K562 (cell line): ENCODE measurements around the gene AJAP1. TPM values are rescaled to one million over a fixed set of nuclear protein-coding genes. Genes with fewer than 3 reads are reported as not detected.

Experiments used
- ATAC-seq: fragments of 200-7000 bp; cut with Tn5 transposase; 3 replicates; pipeline ENCODE4 v1.9.1; 2020; ENCODE audit warnings: moderate library complexity
- BruUV-seq: library from RNA; stranded (reverse); fragments of 400-500 nt; replicated peaks from 2 replicates; lab custom pipeline; 2021; lab: Mats Ljungman, UMichigan
- CTCF ChIA-PET: fragments of 300-600 bp; formaldehyde crosslinking; extraction: SDS; loops from one replicate; lab custom pipeline; 2021; ENCODE audit warnings: low intra/inter-chr PET ratio; lab: Yijun Ruan, JAX
- POLR2A ChIA-PET: fragments of 300-600, 350-650 bp; sonication (Branson Sonifier 250); formaldehyde crosslinking; extraction: SDS; loops from one replicate; lab custom pipeline; 2021; ENCODE audit warnings: antibody characterized with exemption, inconsistent platforms; lab: Yijun Ruan, JAX
- DNase-seq, 4 experiments: peaks; one replicate each; pipeline versions ENCODE4 v3.0.0 to v3.0.0-alpha.2; 2011 to 2018; ENCODE audit warnings: low spot score in 3 of 4, mixed read lengths in 3 of 4; ENCODE audit errors: extremely low read depth in 1 of 4
- FAIRE-seq: peaks from 2 replicates; lab custom pipeline; 2011; peaks lifted over from hg19 to GRCh38; lab: Jason Lieb, UNC
- H2AFZ ChIP-seq: 2 replicates; pipeline ENCODE4 v1.6.0; 2011; ENCODE audit warnings: low read depth, low read length, control low read depth, inconsistent platforms
- H3K27ac ChIP-seq: fragments of 200-600 bp; 3 replicates; pipeline ENCODE4 v1.8.0; 2011; ENCODE audit warnings: low read depth, mild to moderate bottlenecking, control low read depth, inconsistent platforms, low read length, moderate library complexity, mixed read lengths; ENCODE audit errors: extremely low read depth
- H3K27me3 ChIP-seq, 2 experiments: fragments of 300-600 bp in 1 of 2; 2 replicates in 1 of 2; 3 replicates in 1 of 2; pipeline versions ENCODE4 v1.6.0 to v1.8.0; 2011; ENCODE audit warnings: inconsistent platforms in 2 of 2, low read length in 2 of 2, mild to moderate bottlenecking in 1 of 2, mixed read lengths in 1 of 2, moderate library complexity in 1 of 2; ENCODE audit not compliant: control insufficient read depth in 2 of 2, insufficient read depth in 2 of 2
- H3K36me3 ChIP-seq: fragments of 300-600 bp; 3 replicates; pipeline ENCODE4 v1.8.0; 2011; ENCODE audit warnings: mild to moderate bottlenecking, low read length, inconsistent platforms; ENCODE audit not compliant: control insufficient read depth, insufficient read depth
- H3K4me1 ChIP-seq, 2 experiments: fragments of 200-600 bp in 1 of 2; replicated peaks in 1 of 2; 2 replicates in 1 of 2; 3 replicates in 1 of 2; pipeline versions ENCODE4 v1.5.1 to v1.8.0; 2011; ENCODE audit warnings: inconsistent platforms in 2 of 2, low read length in 2 of 2, mild to moderate bottlenecking in 1 of 2, mixed read lengths in 1 of 2, moderate library complexity in 1 of 2; ENCODE audit not compliant: control insufficient read depth in 2 of 2, insufficient read depth in 2 of 2
- H3K4me2 ChIP-seq: 2 replicates; pipeline ENCODE4 v1.6.1; 2011; ENCODE audit warnings: low read length, control low read depth, inconsistent platforms, mixed read lengths; ENCODE audit not compliant: insufficient read depth
- H3K4me3 ChIP-seq: fragments of 200-600 bp; sonication (generic), shearing (Covaris generic); 2 replicates; pipeline ENCODE4 v1.5.1; 2016; ENCODE audit warnings: control low read depth, inconsistent platforms
- H3K79me2 ChIP-seq: fragments of 200-600 bp; 3 replicates; pipeline ENCODE4 v1.8.0; 2011; ENCODE audit warnings: low read length, inconsistent platforms; ENCODE audit not compliant: control insufficient read depth, insufficient read depth
- H3K9ac ChIP-seq, 2 experiments: 2 replicates each; pipeline versions ENCODE4 v1.6.0 to v1.6.1; 2011; ENCODE audit warnings: low read depth in 2 of 2, low read length in 2 of 2, control low read depth in 1 of 2, inconsistent platforms in 1 of 2, mild to moderate bottlenecking in 1 of 2, mixed read lengths in 1 of 2; ENCODE audit not compliant: insufficient read depth in 1 of 2
- H3K9me1 ChIP-seq: one replicate; pipeline ENCODE4 v1.6.0; 2011; ENCODE audit warnings: inconsistent platforms, mild to moderate bottlenecking, low read length, moderate library complexity; ENCODE audit not compliant: control insufficient read depth, insufficient read depth
- H3K9me3 ChIP-seq: replicated peaks from 2 replicates; pipeline ENCODE4 v1.5.1; 2011; ENCODE audit warnings: low read depth, low read length, inconsistent platforms; ENCODE audit not compliant: control insufficient read depth, insufficient read depth
- H4K20me1 ChIP-seq: replicated peaks from 2 replicates; pipeline ENCODE4 v1.6.1; 2011; ENCODE audit warnings: low read length, inconsistent platforms, mixed read lengths; ENCODE audit not compliant: control insufficient read depth, insufficient read depth
- NONO ChIP-seq, 2 experiments: fragments of 200-400 bp in 1 of 2; fragments of 450-650 bp in 1 of 2; formaldehyde crosslinking in 1 of 2; IDR thresholded peaks; 2 replicates each; pipeline ENCODE4 v1.6.1; 2017; ENCODE audit warnings: low read depth in 2 of 2, mild to moderate bottlenecking in 2 of 2, moderate library complexity in 2 of 2, low read length in 1 of 2
- RBM34 ChIP-seq: fragments of 200-400 bp; formaldehyde crosslinking; IDR thresholded peaks from 2 replicates; pipeline ENCODE4 v1.6.1; 2018; ENCODE audit warnings: low read length, borderline replicate concordance; ENCODE audit not compliant: insufficient read depth
- RERE ChIP-seq: sonication (generic); formaldehyde crosslinking; IDR thresholded peaks from 2 replicates; pipeline ENCODE4 v1.8.0; 2023; ENCODE audit warnings: missing genetic modification reagents, mild to moderate bottlenecking, borderline replicate concordance
- ZNF717 ChIP-seq: fragments of 250-450 bp; sonication (Bioruptor Pico); IDR thresholded peaks from 2 replicates; pipeline ENCODE4 v1.5.0; 2021
- ZNF764 ChIP-seq: fragments of 250-450 bp; sonication (Bioruptor Pico); IDR thresholded peaks from 2 replicates; pipeline ENCODE4 v1.4.0; 2020; ENCODE audit warnings: low read depth, mild to moderate bottlenecking, moderate library complexity
- WGBS: fragments of 100-300 bp; shearing (Covaris generic); methylation state at CpG from one replicate; pipeline ENCODE4 v1.1.6; 2016; ENCODE audit warnings: low coverage, mixed read lengths; ENCODE audit not compliant: insufficient coverage; ENCODE audit errors: missing lambda C conversion rate; 5-methylcytosine and 5-hydroxymethylcytosine counted together
- in situ Hi-C: fragments of 300-500 bp; cut with MboI; formaldehyde crosslinking; loops from 4 replicates; pipeline ENCODE4 v1.15.0; 2018; ENCODE audit warnings: inconsistent platforms, mixed read lengths
- intact Hi-C: fragments of 100-400 bp; cut with micrococcal nuclease; formaldehyde crosslinking; loops from 2 replicates; pipeline ENCODE4 v1.14.2; 2022
- polyA plus RNA-seq, 8 experiments: library from polyadenylated mRNA; depleted of rRNA in 4 of 8; stranded (reverse) in 5 of 8; unstranded in 3 of 8; fragments of >200 nt; fragmentation: Nextera tagmentation in 2 of 8; fragmentation: Illumina TruSeq in 1 of 8; extraction: Ambion mirVana in 2 of 8; extraction: Trizol in 1 of 8; gene quantifications; 2 replicates each; pipeline versions ENCODE4 v1.2.1 to v1.2.3, GENCODE V29; 2011 to 2014; ENCODE audit warnings: inconsistent platforms in 1 of 8, missing spikeins in 1 of 8
- total RNA-seq, 7 experiments: library from RNA; depleted of rRNA in 6 of 7; stranded (reverse); fragments of >200 nt in 6 of 7; fragmentation: Illumina TruSeq in 2 of 7; extraction: Trizol in 2 of 7; gene quantifications; 2 replicates each; pipeline versions ENCODE4 v1.2.1 to v1.2.3, GENCODE V29; 2011 to 2021; ENCODE audit warnings: low replicate concordance in 1 of 7

Gene AJAP1
- total and polyA plus RNA-seq, 9 of the 15 experiments (the other 6 are each of a cell fraction or from before 2014, with no cell fraction given), result not detected

GRCh38 chr1:4836574-4836973 is 182.2 kb downstream of the AJAP1 start (continued):
- no peak for TF ChIP-seq RERE
- TF ChIP-seq RBM34, result no peak

GRCh38 chr1:4837031-4837600 is 182.7 kb downstream of the AJAP1 start:
- no peaks in the 10 kb centered on the region for H3K9me1 ChIP-seq
- H3K27ac ChIP-seq, result no peak overlapping the region
- no peak for DNase-seq
- H3K79me2 ChIP-seq, result no peaks in the 10 kb centered on the region
- H4K20me1 ChIP-seq, result no peaks in the 10 kb centered on the region
- ChIA-PET CTCF (no interaction called here), POLR2A (no interaction called here)
- no peak overlapping the region for H2AFZ ChIP-seq
- H3K9ac ChIP-seq, result no peak overlapping the region
- no peak overlapping the region for H3K4me3 ChIP-seq
- TF ChIP-seq ZNF717 (CRISPR knock-in tag) (no peak), NONO (IDR thresholded peaks at IDR 0.05; ENCODE audit: low read depth in 2 of 2, low read length in 1 of 2) (no peak), ZNF764 (CRISPR knock-in tag) (no peak)
- TF ChIP-seq, all 486 proteins: peak for 0
- Histone ChIP-seq H3K36me3 (no peaks in the 10 kb centered on the region), H3K4me2 (no peak overlapping the region), H3K9me3 (no peaks in the 10 kb centered on the region), H3K4me1 (no peaks in the 10 kb centered on the region), H3K27me3 (no peaks in the 10 kb centered on the region)
- intact Hi-C loops (no loop called here), in situ Hi-C loops (no loop called here)
- BruUV-seq, result no TSS peak
- WGBS, result 3% methylated on average over 4 of the region's 4 CpGs
- FAIRE-seq (no peak), ATAC-seq (no peak)
